ENCODE data around the gene MLLT3.

The MLLT3 gene

GRCh38 chr9:20406344-20406743 is 216.0 kb downstream of the MLLT3 start:
- H3K4me3 ChIP-seq (ENCODE audit: low read depth, low read length): no peak overlapping the region
- TF ChIP-seq CTCF (IDR thresholded peaks at IDR 0.05; ENCODE audit: borderline replicate concordance, insufficient read depth, low read depth, low read length): no peak

GRCh38 chr9:20405616-20406015 is 216.7 kb downstream of the MLLT3 start:
- no peak for TF ChIP-seq CTCF (IDR thresholded peaks at IDR 0.05; ENCODE audit: borderline replicate concordance, insufficient read depth, low read depth, low read length)
- no peak overlapping the region for H3K4me3 ChIP-seq (ENCODE audit: low read depth, low read length)

GRCh38 chr9:20405078-20405477 is 217.2 kb downstream of the MLLT3 start:
- TF ChIP-seq CTCF (IDR thresholded peaks at IDR 0.05; ENCODE audit: borderline replicate concordance, insufficient read depth, low read depth, low read length): no peak
- no peak overlapping the region for H3K4me3 ChIP-seq (ENCODE audit: low read depth, low read length)

GRCh38 chr9:20404192-20404813 is 218.0 kb downstream of the MLLT3 start:
- TF ChIP-seq CTCF (IDR thresholded peaks at IDR 0.05; ENCODE audit: borderline replicate concordance, insufficient read depth, low read depth, low read length): no peak
- H3K4me3 ChIP-seq (ENCODE audit: low read depth, low read length): no peak overlapping the region

GRCh38 chr9:20403346-20403745 is 219.0 kb downstream of the MLLT3 start:
- no peak for TF ChIP-seq CTCF (IDR thresholded peaks at IDR 0.05; ENCODE audit: borderline replicate concordance, insufficient read depth, low read depth, low read length)

GRCh38 chr9:20402273-20402875 is 219.9 kb downstream of the MLLT3 start:
- no peak for TF ChIP-seq CTCF (IDR thresholded peaks at IDR 0.05; ENCODE audit: borderline replicate concordance, insufficient read depth, low read depth, low read length)

More at GRCh38 chr9:20403346-20403745, 219.0 kb downstream of the MLLT3 start:
- H3K4me3 ChIP-seq (ENCODE audit: low read depth, low read length): no peak overlapping the region

More at GRCh38 chr9:20402273-20402875, 219.9 kb downstream of the MLLT3 start:
- H3K4me3 ChIP-seq (ENCODE audit: low read depth, low read length): no peak overlapping the region
